Forelimb muscle (tissue), 1 donor: ENCODE results near the gene KAT6B. TPM values are rescaled to one million over a fixed set of nuclear protein-coding genes. Genes with fewer than 3 reads are reported as not detected.
"Not testable (repeated sequence)": the region's sequence is repeated elsewhere in the genome, so short reads cannot be mapped to it uniquely, and the experiment has no call there.

ENCODE experiments used
- DNase-seq: peaks from one replicate; pipeline ENCODE4 v3.0.0-alpha.2; 2013; ENCODE audit warnings: low read depth
- polyA plus RNA-seq: library from polyadenylated mRNA; unstranded; fragments of 120-200 nt; gene quantifications from one replicate; pipeline ENCODE4 v1.2.1, GENCODE V29; 2013; ENCODE audit not compliant: insufficient read length

The KAT6B gene
- 17.2 TPM for polyA plus RNA-seq

DNA sequence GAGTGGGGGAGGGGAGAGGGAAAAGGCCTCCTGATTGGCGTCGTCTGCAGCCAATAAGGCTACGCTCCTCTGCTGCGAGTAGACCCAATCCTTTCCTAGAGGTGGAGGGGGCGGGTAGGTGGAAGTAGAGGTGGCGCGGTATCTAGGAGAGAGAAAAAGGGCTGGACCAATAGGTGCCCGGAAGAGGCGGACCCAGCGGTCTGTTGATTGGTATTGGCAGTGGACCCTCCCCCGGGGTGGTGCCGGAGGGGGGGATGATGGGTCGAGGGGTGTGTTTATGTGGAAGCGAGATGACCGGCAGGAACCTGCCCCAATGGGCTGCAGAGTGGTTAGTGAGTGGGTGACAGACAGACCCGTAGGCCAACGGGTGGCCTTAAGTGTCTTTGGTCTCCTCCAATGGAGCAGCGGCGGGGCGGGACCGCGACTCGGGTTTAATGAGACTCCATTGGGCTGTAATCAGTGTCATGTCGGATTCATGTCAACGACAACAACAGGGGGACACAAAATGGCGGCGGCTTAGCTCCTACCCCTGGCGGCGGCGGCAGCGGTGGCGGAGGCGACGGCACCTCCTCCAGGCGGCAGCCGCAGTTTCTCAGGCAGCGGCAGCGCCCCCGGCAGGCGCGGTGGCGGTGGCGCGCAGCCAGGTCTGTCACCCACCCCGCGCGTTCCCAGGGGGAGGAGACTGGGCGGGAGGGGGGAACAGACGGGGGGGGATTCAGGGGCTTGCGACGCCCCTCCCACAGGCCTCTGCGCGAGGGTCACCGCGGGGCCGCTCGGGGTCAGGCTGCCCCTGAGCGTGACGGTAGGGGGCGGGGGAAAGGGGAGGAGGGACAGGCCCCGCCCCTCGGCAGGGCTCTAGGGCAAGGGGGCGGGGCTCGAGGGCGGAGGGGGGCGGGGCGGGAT, at the start of gene KAT6B:
TSS of gene KAT6B (plus strand) at position 459 of the 903 bp plus-strand sequence. CDS start 16,258 bp downstream, outside the sequence.
- peak; percentile 100 for DNase-seq

DNA sequence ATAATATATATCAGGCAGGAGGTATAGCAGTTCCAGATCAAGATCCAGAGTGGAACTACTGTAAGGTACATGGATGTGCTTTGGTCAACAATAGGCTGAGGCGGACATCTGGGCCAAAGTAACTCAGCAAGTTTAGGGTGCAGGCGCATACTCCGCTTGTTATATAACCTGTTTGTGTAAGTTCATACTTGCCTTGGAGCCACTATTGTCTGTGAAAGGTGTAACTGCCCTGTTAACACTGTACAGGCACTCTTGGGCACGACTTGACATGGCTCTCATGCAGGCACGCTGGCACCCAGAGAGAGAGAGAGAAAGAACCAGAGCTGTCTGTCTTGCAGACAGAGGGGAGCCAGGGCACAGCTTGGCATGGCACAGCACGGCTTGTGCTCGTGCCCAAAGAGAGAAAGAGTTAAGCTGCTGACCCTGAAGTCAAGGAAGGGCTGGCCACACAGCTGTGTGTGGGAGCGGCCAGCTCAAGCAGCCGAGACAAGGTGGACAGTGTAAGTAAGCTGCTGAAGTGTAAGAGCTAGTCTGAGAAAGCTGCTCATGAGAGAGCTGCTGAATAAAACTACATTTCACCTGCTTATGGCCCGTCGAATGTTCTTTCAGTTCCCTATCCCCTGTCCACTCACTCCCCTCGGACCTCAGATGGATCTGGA, 47.8 kb upstream of the KAT6B start:
- no peak for DNase-seq

DNA sequence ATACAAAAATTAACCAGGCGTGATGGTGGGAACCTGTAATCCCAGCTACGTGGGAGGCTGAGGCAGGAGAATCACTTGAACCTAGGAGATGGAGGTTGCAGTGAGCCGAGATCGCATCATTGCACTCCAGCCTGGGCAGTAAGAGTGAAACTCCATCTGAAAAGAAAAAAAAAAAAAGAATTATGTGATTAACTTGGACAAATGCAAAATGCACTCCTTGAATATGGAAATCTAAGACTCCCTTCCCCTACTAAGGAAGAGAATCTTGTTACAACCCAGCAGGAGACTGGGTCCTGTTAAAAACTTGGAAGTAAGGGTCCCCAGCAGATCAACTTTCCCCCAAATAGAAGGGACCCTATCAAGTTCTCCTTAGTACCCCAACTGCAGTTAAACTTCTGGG, 44.5 kb upstream of the KAT6B start:
- DNase-seq, result not testable (repeated sequence)

DNA sequence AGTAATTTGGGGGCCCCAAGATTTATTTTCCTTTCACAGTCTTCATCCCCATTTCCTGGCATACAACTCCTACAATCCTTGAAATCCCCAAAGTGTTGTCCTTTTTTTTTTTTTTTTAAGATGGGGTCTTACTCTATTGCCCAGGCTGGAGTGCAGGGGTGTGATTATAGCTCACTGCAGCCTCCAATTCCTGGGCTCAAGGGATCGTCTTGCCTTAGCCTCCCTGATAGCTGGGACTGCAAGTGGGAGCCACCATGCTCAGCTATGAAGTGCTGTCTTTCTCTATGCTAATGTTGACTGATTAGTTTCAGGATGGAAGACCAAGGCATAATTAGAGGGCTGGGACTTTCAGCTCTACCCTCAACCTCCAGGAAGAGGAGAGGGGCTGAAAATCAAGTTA, 41.9 kb upstream of the KAT6B start:
- no peak for DNase-seq

DNA sequence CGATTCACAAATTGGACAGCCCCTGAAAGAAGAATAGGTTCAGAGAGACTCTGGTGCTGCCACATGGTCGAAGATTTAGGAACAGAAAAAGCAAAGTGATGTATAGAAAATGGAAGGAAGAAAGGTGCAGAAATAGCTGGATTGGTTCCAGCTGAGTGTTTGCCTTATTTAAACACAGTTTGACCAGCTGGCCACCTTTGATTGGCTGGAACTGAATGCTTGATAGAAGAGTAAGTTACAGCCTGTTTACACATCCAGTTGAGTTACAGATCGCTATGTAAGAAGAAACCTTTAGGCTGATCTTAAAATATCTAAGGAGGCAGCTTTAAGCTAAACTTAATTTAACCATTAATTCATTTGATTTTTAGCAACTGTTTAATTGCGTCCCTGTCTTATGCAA, 40.3 kb upstream of the KAT6B start:
- DNase-seq, result no peak

DNA sequence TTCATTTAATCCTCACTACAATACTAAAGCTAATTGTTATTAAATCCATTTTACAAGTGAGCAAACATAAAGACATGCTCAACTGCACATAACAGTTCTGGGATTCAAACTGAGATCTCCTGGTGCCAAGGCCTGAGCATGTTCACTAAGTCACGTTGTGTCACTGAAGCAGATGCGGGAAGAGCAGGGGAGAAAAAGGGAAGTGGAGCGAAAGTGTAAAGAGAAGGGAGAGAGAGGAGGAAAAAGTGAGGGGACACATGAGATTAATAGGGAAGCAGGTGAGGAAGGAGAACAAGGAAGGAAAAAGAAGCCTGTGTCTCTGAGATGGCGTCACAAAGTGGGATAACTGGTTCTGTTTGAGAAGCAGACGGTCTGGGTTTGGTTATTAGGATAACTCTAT, 38.9 kb upstream of the KAT6B start:
- DNase-seq, result no peak

DNA sequence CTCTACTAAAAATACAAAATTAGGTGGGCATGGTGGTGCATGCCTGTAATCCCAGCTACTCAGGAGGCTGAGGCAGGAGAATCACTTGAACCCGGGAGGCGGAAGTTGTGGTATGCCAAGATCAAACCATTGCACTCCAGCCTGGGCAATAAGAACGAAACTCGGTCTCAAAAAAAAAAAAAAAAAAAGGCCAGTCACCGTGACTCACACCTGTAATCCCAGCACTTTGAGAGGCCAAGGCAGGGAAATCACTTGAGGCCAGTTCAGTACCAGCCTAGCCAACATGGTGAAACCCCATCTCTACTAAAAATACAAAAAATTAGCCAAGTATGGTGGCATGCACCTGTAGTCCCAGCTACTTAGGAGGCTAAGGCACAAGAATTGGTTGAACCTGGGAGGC, 34.4 kb upstream of the KAT6B start:
- not testable (repeated sequence) for DNase-seq

DNA sequence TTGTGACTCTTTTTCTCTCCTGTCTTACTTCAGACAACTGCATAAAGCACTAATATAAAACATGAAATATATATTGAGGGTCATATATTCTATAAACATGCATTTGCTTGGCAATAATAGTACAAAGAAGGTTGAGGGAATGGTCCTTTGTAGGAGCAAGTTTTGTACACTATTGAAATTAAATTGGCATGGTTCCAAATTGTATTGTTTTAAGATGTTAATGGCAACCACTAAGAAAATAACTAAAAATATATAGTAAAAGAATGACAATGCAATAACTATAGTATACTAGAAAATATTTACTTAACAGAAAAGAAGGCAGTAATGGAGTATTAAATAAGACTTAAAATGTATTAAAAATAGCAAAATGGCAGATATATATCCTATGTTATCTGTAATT, 33.7 kb upstream of the KAT6B start:
- no peak for DNase-seq

DNA sequence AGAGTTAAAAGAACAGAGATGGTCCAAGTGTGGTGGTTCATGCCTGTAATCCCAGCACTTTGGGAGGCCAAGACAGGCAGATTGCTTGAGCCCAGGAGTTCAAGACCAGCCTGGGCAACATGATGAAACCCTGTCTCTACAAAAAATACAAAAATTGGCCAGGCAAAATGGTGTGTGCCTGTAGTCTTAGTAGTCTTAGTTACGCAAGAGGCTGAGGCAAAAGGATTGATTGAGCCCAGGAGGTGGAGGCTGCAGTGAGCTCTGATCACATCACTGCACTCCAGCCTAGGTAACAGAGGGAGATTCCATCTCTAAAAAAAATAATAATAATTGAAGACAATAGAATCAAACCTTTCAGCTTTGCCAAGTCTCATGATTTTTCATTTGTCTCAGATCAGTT, 33.2 kb upstream of the KAT6B start:
- not testable (repeated sequence) for DNase-seq

DNA sequence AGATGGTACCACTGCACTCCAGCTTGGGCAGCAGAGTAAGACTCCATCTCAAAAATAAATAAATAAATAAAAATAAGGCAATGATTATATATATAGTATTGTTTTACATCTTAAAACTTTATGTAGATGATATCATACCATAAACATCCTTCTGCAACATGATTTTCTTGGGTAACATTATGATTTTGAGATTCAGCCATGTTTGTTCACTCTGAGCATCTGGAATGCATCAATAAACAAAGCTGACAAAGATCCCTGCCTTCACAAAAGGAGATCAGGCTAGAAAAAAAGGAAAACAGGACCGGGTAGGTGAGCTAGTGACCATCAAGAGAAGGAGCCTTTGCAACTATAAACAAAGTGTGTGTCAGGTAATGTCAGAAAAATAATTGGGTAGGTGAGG, 31.9 kb upstream of the KAT6B start:
- DNase-seq, result peak; percentile 9

DNA sequence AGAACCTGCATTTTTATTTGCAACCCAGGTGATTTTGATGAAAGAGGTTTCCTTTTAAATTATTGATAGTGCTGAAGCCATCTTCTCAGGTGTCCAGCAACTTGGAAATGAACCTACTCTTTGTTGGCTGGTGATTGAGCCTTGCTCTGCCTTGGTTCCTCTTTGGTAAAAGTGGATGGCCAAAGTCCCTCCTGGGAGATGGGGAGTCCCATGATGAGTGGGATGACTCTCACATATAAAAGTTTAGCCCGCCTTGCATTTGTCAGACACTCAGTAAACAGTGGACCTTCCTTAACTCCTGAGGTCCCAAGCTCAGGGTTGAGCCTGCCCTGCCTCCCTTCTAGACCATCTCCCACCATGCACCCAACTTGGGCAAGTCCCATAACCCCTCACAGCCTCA, 28.9 kb upstream of the KAT6B start:
- no peak for DNase-seq

DNA sequence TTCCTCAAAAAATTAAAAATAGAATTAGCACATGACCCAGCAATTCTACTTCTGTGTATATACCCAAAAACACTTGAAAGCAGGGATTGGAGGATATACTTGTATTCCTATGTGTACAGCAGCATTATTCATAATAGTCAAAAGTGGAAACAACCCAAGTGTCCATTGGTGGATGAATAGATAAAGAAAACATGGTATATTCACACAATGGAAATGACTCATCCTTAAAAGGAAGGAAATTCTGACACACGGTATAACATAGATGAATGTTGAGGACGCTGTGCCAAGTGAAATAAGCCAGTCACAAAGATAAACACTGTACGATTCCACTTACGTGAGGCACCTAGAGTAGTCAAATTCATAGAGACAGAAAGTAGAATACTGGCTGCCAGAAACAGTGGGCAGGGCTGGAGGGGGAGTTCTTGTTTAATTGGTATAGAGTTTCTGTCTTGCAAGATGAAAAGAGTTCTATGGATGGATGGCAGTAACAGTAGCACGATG, 26.6 kb upstream of the KAT6B start:
- DNase-seq, result no peak

DNA sequence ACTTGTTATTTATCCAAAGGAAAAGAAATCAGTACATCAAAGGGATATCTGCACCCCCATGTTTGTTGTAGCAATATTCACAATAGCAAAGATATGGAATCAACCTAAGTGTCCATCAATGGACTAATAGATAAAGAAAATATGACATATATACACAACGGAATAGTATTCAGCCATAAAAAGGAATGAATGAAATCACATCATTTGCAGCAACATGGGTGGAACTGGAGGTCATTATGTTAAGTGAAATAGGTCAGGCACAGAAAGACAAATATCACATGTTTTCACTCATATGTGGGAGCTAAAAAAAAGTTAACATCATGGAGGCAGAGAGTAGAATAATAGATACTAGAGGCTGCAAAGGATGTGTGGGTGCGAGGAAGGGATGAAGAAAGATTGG, 25.0 kb upstream of the KAT6B start:
- DNase-seq, result no peak

DNA sequence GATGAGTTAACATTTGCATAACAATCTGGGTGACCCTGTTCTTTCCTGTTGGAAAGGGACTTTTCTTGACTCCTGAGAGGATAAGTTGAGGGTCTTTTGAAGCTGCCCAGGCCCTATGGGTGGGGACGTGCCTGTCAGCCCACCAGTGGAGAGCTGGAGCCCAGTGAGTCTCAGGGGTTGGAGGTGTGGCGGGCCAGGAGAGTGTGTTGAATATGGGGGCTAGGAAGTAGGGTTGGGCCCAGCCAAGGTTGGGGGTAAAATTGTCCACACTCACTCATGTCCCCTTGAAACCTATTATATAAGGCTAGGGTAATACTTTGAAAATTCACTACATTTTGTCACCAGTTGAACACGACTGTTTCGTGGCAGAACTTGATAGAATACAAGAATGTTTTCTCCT, 17.9 kb upstream of the KAT6B start:
- DNase-seq, result no peak

DNA sequence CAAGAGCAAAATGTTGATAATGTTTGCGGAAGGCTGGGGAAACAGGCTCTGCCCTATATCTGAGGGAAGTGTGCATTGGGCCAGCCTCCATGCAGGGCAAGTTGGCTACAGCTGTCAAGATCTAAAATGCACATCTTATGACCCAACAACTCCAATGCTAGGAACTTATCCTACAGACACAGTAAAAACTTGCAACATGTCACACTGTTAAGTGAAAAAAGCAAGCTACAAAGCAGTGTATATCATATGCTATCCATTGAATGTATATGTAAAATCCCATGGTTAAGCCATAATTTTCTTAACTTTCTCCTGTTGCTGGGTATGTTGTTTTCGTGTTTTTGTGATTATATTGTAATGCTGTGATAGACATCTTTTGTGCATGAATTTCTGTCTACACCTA, 16.3 kb upstream of the KAT6B start:
- DNase-seq, result no peak

DNA sequence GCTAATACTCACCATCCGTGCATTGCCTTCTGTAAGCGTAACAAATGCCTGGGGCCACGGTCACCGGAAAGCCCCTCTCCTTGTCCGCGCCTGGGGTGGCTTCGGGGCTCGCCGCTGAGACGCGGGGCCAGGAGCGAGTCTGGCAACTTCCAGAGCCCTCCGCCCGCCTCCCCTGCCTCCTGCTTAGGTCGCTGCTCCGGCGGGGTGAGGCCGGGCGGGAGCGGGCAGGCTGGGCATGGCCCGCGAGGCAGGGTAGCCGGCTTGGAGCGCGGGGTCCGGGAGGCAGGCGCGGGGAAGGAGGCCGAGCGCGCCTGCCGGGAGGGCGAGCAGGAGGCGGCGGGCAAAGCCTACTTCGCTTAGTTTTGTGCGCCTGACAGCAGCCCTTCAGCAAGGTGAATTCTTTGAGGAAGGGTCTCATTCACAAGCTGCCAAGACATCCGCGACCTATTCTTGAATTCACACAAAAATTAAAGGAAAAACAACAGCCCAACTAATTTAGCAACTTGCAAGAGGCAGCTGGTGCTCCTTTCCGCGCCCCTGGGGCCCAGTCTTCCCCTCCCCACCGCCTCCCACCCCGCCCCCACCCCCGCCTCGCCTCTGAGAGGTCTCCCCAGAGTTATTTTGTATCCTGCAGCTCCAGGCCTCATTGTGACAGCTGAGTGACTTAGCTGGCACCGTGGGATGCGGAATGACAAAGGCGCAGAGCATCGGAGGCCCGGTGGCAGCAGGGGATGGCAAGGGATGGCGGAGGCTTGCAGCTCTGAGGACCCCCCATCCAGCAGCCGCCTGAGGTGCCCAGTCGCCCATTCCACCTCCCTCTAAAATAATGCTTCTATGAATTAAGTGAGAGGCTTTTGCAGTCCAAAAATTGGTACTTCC, 12.8 kb upstream of the KAT6B start:
- no peak for DNase-seq

DNA sequence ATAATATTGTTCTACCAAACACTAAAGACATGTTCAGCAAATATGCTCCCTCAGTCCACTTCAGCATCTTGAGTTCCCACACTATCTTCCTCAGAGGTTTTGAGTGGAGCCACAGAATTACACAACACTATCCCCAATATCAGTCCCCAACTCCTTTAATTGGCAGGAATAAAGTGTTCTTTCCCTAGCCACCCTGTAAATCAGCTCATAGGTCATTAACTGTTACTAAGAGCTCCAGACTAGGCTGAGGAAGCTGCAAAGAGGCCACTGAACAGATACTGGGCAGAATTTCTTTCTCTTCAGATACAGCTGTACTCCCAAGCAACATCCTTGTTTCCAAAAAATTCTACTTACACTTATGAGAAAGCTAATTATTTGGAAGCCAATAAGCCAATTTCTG, 11.6 kb upstream of the KAT6B start:
- DNase-seq, result no peak

DNA sequence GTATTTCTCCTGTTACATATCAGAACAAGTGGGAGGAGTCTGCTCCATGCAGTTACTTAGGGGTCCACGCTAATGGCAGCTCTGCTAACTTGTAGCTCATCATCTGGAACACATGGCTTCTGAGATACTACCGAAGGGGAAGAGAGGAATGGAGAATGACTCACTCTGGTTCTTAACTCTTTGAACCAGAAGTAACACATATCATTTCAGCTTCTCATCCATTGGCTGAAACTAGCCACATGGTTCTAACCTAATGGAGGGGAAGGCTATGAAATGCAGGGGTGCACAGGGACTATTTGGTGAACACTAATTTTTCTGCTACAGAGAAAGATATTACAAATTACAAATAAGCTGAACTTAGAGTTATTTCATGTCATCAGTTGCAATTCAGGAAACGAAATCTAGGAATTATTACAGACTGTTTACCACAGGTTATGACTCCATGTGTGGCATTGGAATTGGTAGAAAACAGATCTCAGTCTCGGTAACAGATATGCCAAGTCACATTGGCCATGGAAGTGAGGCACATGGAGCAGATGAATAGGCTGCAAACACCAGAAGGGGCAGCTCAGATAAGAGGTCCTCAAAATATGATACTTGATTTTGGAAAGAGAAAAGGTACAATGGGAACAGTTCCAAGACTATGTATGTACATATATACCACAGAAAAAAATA, 9.4 kb upstream of the KAT6B start:
- no peak for DNase-seq

DNA sequence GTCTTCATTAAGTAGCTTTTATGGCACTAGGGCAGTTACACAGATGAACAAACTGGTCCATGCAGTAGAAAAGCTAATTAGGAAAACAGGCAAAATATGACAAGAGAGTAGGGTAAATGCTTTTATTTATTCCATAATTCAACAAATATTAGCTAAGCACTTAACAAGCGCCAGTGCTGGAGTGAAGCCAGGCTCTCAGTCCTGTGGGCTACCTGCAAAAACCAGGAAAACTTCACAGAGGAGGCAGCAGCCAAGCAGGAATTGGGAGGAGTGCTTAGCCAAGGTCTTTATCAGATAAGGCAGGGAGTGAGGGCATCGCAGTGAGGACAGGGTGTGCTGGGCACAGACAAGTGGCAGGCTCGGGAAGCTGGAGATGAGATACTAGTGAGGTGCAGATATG, 4.9 kb upstream of the KAT6B start:
- no peak for DNase-seq

DNA sequence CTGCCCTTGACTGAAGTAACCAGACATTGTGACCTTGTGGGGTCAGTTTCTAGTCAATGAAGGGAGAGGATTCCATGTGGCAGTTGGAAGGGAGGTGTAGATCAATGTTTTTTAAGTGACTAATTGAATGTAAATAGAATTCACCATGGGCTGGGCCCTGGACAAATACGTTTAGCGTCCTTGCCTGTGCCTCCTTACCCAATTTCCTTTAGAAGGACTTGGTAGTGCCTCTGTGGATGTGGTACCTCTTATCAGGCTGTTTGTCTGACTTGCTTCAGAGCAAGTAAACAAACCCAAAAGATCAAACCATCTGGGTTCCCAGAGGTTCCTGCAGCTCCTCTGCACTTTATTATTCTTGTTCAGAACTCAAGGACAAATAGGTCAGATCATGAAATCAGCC, 4.3 kb upstream of the KAT6B start:
- no peak for DNase-seq

DNA sequence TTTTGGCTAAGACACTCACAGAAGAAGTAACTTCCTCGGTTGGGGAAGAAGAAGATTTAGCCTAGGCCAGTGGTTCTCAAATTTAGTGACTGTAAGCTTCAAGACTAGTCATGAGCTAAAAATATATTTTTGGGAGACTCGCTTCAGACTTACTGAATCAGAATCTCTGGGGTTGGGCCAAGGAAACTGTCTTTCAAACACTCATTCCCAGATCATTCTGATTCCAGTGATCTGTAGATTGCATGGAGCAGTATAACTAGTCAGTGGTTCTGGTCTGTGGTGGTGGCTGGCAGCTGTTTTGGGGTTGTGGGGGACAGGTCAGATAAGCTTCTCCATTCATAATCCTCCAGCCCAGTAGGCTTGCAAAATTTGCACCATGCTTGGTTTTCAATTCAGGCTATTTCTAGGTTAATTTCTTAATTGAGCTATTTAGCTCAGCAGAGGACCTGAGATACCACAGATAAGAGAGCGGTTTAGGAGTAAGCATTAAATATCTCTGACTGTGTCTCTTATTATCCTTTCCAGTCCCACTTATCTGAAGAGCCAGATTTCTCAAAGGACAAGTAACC, 3.8 kb upstream of the KAT6B start:
- no peak for DNase-seq
